Brain microvascular endothelial cell (primary cell): ENCODE data around the gene PACRG.

Experiments used
- DNase-seq: peaks from one replicate; pipeline ENCODE4 v3.0.0-alpha.2; 2020
- H3K27ac ChIP-seq: fragments of 250-450 bp; sonication (Bioruptor Pico); 2 replicates; pipeline ENCODE4 v1.5.1; 2020; ENCODE audit warnings: mild to moderate bottlenecking, moderate library complexity
- H3K27me3 ChIP-seq: fragments of 250-450 bp; sonication (Bioruptor Pico); replicated peaks from 2 replicates; pipeline ENCODE4 v1.5.1; 2020; ENCODE audit warnings: mild to moderate bottlenecking
- H3K36me3 ChIP-seq: fragments of 250-450 bp; sonication (Bioruptor Pico); replicated peaks from 2 replicates; pipeline ENCODE4 v1.5.1; 2020; ENCODE audit warnings: mild to moderate bottlenecking
- H3K4me3 ChIP-seq: 2 replicates; pipeline ENCODE4 v1.5.1; 2011; ENCODE audit warnings: low read depth, mild to moderate bottlenecking, control low read depth, low read length, moderate library complexity
- in situ Hi-C: cut with HindIII; loops from 2 replicates; pipeline ENCODE4 v1.10.0; 2017; ENCODE audit warnings: low sequenced_read_pairs, low pct_ligation_motif_present
- TF ChIP-seq, protein P1 (sequence below): IDR thresholded peaks from 2 replicates; pipeline ENCODE4 v1.5.1; 2011; ENCODE audit warnings: low read depth, mild to moderate bottlenecking, moderate library complexity, low read length, control low read depth, inconsistent platforms; ENCODE audit errors: missing control alignments

The PACRG gene

DNA sequence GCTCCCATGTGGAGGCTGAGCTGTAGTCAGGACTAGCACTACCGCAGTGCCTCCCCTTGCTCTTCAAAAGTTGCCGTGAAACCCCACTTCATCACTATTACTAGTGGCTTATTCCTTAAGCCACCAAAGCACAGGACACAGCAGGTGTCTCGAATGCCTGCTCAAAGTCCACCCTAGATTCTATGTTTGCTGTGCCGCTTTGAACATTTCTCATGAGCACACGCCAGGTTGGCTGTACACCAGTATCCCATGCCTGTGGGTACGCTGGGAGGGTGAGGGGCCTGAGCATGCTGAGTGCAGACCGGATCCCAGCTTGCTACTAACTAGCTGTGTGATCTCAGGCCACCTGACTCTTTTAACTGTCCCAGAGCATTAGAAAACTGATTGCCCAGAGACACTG, 350.9 kb downstream of the PACRG start:
- in situ Hi-C loops = no loop called here
- no peak for DNase-seq
- TF ChIP-seq, protein P1, sequence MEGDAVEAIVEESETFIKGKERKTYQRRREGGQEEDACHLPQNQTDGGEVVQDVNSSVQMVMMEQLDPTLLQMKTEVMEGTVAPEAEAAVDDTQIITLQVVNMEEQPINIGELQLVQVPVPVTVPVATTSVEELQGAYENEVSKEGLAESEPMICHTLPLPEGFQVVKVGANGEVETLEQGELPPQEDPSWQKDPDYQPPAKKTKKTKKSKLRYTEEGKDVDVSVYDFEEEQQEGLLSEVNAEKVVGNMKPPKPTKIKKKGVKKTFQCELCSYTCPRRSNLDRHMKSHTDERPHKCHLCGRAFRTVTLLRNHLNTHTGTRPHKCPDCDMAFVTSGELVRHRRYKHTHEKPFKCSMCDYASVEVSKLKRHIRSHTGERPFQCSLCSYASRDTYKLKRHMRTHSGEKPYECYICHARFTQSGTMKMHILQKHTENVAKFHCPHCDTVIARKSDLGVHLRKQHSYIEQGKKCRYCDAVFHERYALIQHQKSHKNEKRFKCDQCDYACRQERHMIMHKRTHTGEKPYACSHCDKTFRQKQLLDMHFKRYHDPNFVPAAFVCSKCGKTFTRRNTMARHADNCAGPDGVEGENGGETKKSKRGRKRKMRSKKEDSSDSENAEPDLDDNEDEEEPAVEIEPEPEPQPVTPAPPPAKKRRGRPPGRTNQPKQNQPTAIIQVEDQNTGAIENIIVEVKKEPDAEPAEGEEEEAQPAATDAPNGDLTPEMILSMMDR = no peak
- no peak overlapping the region for H3K27ac ChIP-seq
- no peak overlapping the region for H3K4me3 ChIP-seq
- no peaks in the 10 kb centered on the region for H3K27me3 ChIP-seq
- no peaks in the 10 kb centered on the region for H3K36me3 ChIP-seq

DNA sequence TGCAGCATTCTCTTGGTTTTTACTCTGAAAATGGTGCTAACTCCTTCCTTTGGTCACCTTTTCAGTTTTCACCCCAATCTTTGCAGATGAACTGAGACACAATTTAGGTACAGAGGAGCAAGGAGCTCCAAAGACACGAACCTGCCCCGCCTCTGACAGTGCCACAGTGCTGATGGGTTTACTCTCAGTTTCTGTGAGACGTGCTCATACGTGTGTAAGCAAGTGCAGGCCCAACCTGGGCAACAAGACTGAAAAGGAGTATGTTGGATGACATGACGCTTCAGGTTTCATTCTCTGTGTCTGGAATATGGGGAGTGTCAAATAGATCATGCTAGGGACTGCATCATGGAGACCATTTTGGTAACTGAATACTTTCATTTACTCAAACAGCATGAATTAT, 352.5 kb downstream of the PACRG start:
- Histone ChIP-seq H3K4me3 (no peak overlapping the region), H3K27ac (no peak overlapping the region), H3K27me3 (no peaks in the 10 kb centered on the region), H3K36me3 (no peaks in the 10 kb centered on the region)
- in situ Hi-C loops = no loop called here
- no peak for DNase-seq
- TF ChIP-seq, protein P1 = no peak

DNA sequence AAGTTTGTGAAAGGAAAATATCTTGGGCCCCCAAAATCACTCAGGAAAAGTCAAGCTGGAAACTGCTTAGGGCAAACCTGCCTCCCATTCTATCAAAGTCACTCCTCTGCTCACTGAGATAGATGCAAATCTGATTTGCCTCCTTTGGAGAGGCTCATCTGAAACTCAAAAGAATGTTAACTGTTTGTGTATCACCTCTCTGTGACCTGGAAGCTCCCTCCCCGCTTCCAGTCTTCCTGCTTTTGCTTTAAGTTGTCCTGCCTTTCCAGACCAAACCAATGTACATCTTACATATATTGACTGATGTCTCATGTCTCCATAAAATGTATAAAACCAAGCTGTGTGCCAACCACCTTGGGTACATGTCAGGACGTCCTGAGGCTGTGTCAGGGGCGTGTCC, 355.4 kb downstream of the PACRG start:
- Histone ChIP-seq H3K27me3 (no peaks in the 10 kb centered on the region), H3K36me3 (no peaks in the 10 kb centered on the region), H3K4me3 (no peak overlapping the region), H3K27ac (no peak overlapping the region)
- TF ChIP-seq, protein P1 = no peak
- in situ Hi-C loops = no loop called here
- no peak for DNase-seq

DNA sequence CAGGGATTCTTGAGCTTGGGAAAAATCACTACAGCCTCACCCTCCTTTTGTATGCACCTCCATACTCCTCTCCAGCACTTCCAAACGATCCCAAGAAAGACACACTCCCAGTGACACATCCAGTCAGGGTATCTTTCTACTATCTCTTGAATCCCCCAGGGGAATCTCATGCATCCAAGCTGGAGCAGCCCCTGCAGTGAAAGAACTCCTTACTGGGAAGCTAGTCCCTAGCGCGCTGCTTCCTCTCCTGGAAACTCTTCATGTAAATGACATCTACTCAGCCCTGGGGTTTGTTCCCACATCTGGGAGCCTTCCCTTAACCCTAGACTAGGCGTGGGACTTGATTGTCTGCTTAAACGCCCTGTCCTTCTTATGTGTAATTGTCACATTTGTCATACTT, 357.7 kb downstream of the PACRG start:
- TF ChIP-seq, protein P1 = no peak
- no peak for DNase-seq
- in situ Hi-C loops = no loop called here
- no peak overlapping the region for H3K27ac ChIP-seq
- no peak overlapping the region for H3K4me3 ChIP-seq
- H3K36me3 ChIP-seq = no peaks in the 10 kb centered on the region
- no peaks in the 10 kb centered on the region for H3K27me3 ChIP-seq

DNA sequence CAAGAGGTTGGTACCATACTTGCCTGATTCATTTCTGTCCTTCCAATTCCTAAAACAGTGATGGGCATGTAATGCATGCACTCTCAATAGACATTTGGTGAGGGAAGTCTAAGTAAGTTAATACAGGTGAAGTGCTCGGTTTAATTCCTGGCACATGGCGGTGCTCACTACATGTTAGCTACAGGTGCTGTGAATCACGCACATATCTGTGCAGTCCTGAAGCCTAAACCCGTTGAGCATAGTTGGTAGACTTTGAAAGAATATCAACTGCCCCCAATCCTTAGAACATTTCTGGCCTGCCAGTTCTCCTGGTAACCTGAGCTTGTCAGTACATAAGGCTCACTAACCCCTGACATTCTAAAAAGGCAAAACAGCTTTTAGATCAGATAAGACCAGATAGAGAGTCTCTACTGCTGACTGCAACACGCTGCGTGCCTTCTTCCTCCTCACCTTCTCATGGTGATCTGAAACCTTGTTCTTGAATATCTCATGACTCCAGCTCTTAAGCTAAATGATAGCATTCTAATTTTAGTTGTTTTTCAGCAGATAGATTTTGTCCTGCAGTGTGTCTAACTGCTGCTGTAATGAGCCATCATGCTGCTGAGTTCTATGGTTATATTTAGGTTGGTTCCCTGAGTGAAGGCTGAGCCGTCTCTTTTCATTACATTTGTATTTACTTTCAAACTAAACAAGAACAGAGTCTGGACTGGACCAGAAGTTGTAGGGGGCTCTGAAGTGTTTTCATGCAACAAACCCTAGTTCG, 358.3 kb downstream of the PACRG start:
- Histone ChIP-seq H3K27me3 (no peaks in the 10 kb centered on the region), H3K4me3 (no peak overlapping the region), H3K36me3 (no peaks in the 10 kb centered on the region), H3K27ac (no peak overlapping the region)
- TF ChIP-seq, protein P1 = no peak
- in situ Hi-C loops = no loop called here
- DNase-seq = peak; percentile 3

DNA sequence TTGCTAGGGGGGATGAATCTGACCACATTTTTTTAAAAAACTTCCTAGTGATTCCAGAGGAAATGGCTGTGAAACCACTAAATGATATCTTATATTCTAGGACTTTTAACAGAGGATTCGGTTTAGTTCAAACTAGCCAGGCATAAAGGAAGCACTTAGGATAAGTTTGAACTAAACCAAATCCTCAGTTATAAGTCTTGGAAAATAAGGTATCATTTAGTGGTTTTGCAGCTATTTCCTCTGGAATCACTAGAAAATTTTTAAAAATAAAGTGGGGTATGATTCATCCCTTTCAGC, 358.8 kb downstream of the PACRG start:
- no peak for DNase-seq
- in situ Hi-C loops = no loop called here
- TF ChIP-seq, protein P1 = no peak

More for the DNA sequence above, 358.8 kb downstream of the PACRG start:
- Histone ChIP-seq H3K27me3 (no peaks in the 10 kb centered on the region), H3K36me3 (no peaks in the 10 kb centered on the region), H3K27ac (no peak overlapping the region), H3K4me3 (no peak overlapping the region)
